OCI-LY7 (cell line): ENCODE data around the gene NIF3L1.

ENCODE experiments used
- CTCF ChIP-seq: fragments of 200-600 bp; sonication (generic); conservative IDR thresholded peaks from 2 replicates; pipeline ENCODE4 v1.5.1; 2014; ENCODE audit warnings: mild to moderate bottlenecking, antibody characterized with exemption, low read length, moderate library complexity, mixed read lengths
- EZH2phosphoT487 ChIP-seq: fragments of 200-600 bp; sonication (generic); IDR thresholded peaks from 2 replicates; pipeline ENCODE4 v1.6.1; 2018; ENCODE audit warnings: low read depth, borderline replicate concordance, mild to moderate bottlenecking, mixed run types, antibody characterized with exemption, low read length, moderate library complexity, mixed read lengths

- TF ChIP-seq CTCF (no peak), EZH2phosphoT487 (no peak)
These were observed 61.2 kb downstream of the NIF3L1 start for GRCh38 chr2:200950378-200950777.
